ENCODE measurements around the gene MAD2L1BP. TPM values are rescaled to one million over a fixed set of nuclear protein-coding genes. Genes with fewer than 3 reads are reported as not detected.

Gene MAD2L1BP
- total and polyA plus RNA-seq, 2 of the 4 experiments (the other 2 are of a cell fraction): 28.1 to 50.2 TPM

GRCh38 chr6:43622541-43622940, 13.1 kb upstream of the MAD2L1BP start:
- Histone ChIP-seq H2AK9ac (replicated peaks; ENCODE audit: low read depth, low read length, poor library complexity) (no peak overlapping the region), H3K9ac (ENCODE audit: low read depth, low read length) (no peak overlapping the region), H2BK5ac (ENCODE audit: low read depth, low read length, poor library complexity, severe bottlenecking) (no peak overlapping the region), H3K4me1 (ENCODE audit: control insufficient read depth, insufficient read depth, low read length) (peaks cover 6% of the 10 kb centered on the region), H3K79me1 (ENCODE audit: low read depth in 1 of 2, low read length in 2 of 2) (peaks cover 45 to 74% of the 10 kb centered on the region in 2 experiments), H4K5ac (ENCODE audit: low read depth, low read length) (no peak overlapping the region), H2BK120ac (ENCODE audit: low read depth, low read length) (no peak overlapping the region), H2AFZ (replicated peaks; ENCODE audit: low read length, poor library complexity) (no peak overlapping the region), H3K36me3 (ENCODE audit: control insufficient read depth, insufficient read depth, low read length) (peaks cover 61% of the 10 kb centered on the region), H3K27ac (ENCODE audit: insufficient read depth, low read length) (no peak overlapping the region), H3K9me1 (ENCODE audit: insufficient read depth, low read length) (peaks cover 32% of the 10 kb centered on the region), H2AK5ac (ENCODE audit: low read depth, low read length) (no peak overlapping the region), H2BK15ac (ENCODE audit: low read depth, low read length) (no peak overlapping the region), H3K4me3 (ENCODE audit: insufficient read depth, low read depth, low read length) (no peak overlapping the region), H3K4ac (ENCODE audit: low read depth, low read length) (no peak overlapping the region), H3K14ac (replicated peaks; ENCODE audit: low read depth, low read length) (no peak overlapping the region), H3K4me2 (ENCODE audit: low read depth, low read length) (no peak overlapping the region), H3K27me3 (ENCODE audit: control insufficient read depth, insufficient read depth, low read length) (no peaks in the 10 kb centered on the region), H4K20me1 (ENCODE audit: insufficient read depth, low read length) (no peaks in the 10 kb centered on the region; the same call in 1 of the 2 replicates), H4K91ac (ENCODE audit: insufficient read depth, low read depth, low read length) (no peak overlapping the region), H3K9me3 (ENCODE audit: control insufficient read depth, insufficient read depth, low read length) (no peaks in the 10 kb centered on the region), H3K56ac (ENCODE audit: extremely low read depth, insufficient read depth, low read length) (no peak overlapping the region), H3K18ac (ENCODE audit: low read depth, low read length) (no peak overlapping the region), H2BK20ac (ENCODE audit: low read depth, low read length) (no peak overlapping the region), H3K23ac (ENCODE audit: low read depth, low read length) (no peak overlapping the region), H4K8ac (ENCODE audit: low read depth in 2 of 2, low read length in 2 of 2) (no peak overlapping the region)
- DNase-seq (no peak), ATAC-seq (ENCODE audit: low read depth) (no peak)
- ChIA-PET POLR2A (ENCODE audit: unreplicated experiment) (no interaction called here), CTCF (no interaction called here)
- dilution Hi-C loops (cut with HindIII; ENCODE audit: low sequenced_read_pairs, unreplicated experiment) (no loop called here), intact Hi-C loops (cut with micrococcal nuclease) (no loop called here), in situ Hi-C loops (cut with MboI; ENCODE audit: low sequenced_read_pairs) (no loop called here)
- no TSS peak for BruUV-seq (replicated peaks)
- 100% methylated on average over 3 of the region's 10 CpGs; no CpG with 5 or more reads in 1 of the 2 experiments for WGBS, 2 experiments (ENCODE audit: extremely low coverage in 2 of 2, insufficient read length in 1 of 2)
- TF ChIP-seq BHLHE40 (IDR thresholded peaks at IDR 0.05; ENCODE audit: low read depth, low read length) (no peak), USF2 (IDR thresholded peaks at IDR 0.05; ENCODE audit: low read depth, low read length) (no peak), MAZ (IDR thresholded peaks at IDR 0.05; ENCODE audit: borderline replicate concordance, low read depth, low read length) (no peak), MAFK (IDR thresholded peaks at IDR 0.05; ENCODE audit: low read depth, low read length) (no peak)

Measured in IMR-90 (cell line).